Gastroesophageal sphincter (tissue), 3 donors: ENCODE data around the gene HCRTR1.

Source experiments
- POLR2A ChIP-seq, 2 donors: fragments of 450-650 bp; IDR thresholded peaks; one replicate each; pipeline ENCODE4 v1.6.1; 2017; ENCODE audit warnings: antibody characterized with exemption in 2 of 2, mild to moderate bottlenecking in 2 of 2, moderate library complexity in 1 of 2
- TF ChIP-seq, protein P1 (sequence below), 4 experiments: fragments of 200-600 bp in 2 of 4; fragments of 450-650 bp in 2 of 4; sonication (generic) in 1 of 4; IDR thresholded peaks; one replicate each; pipeline ENCODE4 v1.5.1; 2017 to 2019; ENCODE audit warnings: antibody characterized with exemption in 4 of 4, mild to moderate bottlenecking in 2 of 4, moderate library complexity in 2 of 4

DNA sequence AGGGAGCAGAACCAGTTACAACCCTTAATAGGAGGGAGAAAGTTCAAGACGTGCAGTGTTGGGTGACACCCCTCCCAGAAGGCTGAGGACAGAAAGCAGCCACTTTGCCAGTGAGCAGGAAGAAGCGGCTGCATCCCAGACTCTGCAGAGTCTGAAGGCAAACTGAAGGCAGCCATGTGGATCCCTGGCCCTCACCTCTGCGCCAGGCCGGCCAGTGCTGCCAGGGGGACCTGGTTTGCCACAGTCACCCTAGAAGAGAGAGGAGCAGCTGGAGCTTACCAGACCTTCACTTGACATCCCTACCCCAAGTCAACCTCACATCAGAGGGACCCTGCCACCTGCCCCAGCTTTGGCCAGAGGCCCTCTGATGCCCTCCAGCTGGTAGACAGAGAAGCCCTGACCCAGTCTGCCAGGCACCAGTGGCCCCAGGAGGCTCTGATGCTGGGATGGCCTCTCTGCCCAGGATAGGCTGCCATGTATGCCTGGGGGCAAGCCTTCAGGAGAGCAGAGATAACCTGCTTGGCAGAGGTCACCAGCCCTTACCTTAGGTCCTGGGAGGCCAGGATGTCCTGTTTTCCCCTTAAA lies 43.5 kb downstream of the HCRTR1 start:
- no peak for TF ChIP-seq POLR2A (IDR thresholded peaks at IDR 0.05)
- TF ChIP-seq, protein P1, sequence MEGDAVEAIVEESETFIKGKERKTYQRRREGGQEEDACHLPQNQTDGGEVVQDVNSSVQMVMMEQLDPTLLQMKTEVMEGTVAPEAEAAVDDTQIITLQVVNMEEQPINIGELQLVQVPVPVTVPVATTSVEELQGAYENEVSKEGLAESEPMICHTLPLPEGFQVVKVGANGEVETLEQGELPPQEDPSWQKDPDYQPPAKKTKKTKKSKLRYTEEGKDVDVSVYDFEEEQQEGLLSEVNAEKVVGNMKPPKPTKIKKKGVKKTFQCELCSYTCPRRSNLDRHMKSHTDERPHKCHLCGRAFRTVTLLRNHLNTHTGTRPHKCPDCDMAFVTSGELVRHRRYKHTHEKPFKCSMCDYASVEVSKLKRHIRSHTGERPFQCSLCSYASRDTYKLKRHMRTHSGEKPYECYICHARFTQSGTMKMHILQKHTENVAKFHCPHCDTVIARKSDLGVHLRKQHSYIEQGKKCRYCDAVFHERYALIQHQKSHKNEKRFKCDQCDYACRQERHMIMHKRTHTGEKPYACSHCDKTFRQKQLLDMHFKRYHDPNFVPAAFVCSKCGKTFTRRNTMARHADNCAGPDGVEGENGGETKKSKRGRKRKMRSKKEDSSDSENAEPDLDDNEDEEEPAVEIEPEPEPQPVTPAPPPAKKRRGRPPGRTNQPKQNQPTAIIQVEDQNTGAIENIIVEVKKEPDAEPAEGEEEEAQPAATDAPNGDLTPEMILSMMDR (IDR thresholded peaks at IDR 0.05), result no peak
